Measurements from ENCODE around the gene CCZ1.
"Not testable (repeated sequence)": the region's sequence is repeated elsewhere in the genome, so short reads cannot be mapped to it uniquely, and the experiment has no call there.

DNA sequence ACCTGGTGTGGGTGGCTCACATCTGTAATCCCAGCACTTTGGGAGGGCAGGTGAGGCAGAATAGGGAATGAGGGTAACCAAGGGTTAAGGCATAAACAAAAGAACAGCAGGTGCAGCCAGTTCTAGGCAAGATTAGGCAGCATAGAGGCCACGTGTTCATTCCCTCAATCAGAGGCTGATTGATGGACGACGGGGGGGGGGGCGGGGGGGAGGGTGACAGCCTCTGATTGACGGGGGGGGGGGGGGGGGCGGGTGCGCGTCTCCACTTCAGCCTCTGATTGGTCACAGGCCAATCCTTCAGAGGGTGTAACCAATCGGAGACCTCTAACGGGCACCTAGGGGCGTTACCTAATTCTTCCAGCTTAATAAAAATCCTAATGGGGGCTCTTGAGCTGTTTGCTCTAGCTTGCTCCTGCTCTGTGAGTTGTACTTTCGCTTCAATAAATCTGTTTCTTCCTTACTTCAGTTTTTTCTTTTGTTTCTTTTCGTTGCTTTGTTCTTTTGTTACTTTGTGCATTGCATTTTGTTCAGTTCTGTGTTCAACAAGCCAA is 1.1 kb upstream of the CCZ1 start:
- TF ChIP-seq, protein P1, sequence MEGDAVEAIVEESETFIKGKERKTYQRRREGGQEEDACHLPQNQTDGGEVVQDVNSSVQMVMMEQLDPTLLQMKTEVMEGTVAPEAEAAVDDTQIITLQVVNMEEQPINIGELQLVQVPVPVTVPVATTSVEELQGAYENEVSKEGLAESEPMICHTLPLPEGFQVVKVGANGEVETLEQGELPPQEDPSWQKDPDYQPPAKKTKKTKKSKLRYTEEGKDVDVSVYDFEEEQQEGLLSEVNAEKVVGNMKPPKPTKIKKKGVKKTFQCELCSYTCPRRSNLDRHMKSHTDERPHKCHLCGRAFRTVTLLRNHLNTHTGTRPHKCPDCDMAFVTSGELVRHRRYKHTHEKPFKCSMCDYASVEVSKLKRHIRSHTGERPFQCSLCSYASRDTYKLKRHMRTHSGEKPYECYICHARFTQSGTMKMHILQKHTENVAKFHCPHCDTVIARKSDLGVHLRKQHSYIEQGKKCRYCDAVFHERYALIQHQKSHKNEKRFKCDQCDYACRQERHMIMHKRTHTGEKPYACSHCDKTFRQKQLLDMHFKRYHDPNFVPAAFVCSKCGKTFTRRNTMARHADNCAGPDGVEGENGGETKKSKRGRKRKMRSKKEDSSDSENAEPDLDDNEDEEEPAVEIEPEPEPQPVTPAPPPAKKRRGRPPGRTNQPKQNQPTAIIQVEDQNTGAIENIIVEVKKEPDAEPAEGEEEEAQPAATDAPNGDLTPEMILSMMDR (conservative IDR thresholded peaks at IDR 0.05; ENCODE audit: low read depth, low read length), result not testable (repeated sequence)
- not testable (repeated sequence) for TF ChIP-seq EZH2 (IDR thresholded peaks at IDR 0.05; ENCODE audit: borderline replicate concordance, low read depth, low read length, poor library complexity, severe bottlenecking)
